ENCODE results near the gene STEAP2.

Gene STEAP2

DNA sequence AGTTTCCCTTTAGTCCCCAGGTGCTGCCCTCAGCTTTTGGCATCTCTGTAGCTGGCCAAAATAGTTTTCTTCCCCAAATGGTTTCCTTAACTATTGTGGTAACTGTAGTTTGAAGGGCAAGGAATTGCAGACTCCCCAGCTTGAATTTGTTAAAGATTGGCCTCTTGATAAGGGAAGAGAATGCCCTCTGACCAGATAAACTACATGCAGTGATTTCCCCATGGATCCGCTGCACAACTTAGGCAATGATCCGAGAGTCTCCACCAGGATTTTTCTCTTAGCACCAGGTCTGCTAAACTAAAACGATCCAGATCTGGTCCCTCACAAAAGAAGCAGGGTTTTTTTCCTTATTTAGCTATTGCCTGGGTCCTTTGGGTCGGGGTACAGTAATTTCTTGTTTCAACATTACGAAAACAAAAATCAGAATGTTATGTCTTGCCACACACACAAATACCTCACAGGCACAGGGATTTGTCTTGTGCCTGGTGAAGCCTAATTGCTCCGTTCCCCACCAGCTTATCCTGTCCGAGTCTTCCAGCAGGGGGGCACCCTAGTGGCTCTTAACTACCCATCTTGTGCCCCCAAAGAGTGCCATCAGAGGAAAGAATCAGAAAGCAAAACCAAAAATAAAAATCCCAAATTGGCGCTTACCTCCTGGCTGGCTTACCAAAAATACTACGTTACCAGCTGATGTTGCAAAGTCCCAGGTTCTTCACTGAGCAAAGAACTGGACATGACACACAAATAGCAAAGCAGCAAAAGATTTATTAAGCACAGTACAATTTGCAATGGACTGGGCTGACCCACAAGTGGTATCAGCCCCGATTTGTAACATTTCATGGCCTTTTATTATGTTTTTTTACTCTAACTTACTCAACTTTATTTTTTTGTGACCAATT, 16.4 kb upstream of the STEAP2 start:
- DNase-seq = no peak

DNA sequence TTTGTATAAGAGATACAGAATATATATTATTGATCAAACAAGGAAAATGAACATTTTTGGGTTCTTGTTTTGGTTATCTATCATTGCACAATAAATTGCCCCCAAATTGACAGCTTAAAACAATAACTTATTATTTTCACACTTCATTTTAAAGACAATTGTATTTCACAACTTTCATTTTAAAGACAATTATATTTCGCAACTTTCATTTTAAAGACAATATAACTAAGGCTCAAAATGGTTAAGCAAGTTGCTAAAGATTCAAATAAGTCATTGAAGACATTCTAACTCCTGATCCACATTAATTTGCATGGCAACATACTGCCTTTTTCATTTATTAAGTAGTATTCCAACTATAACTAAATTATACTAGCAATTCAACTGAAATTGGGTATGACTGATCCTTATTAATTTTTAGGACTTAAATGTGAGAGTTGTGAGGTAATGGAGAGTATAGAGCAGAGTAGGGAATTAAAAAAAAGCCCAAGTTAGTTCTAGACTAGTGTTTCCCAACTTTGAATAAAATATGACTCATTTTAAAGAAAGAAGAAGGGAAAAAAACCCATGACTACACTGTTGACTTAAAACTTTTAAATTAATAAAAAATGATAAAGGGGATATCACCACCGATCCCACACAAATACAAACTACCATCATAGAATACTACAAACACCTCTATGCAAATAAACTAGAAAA, 9.9 kb upstream of the STEAP2 start:
- no peak for DNase-seq

DNA sequence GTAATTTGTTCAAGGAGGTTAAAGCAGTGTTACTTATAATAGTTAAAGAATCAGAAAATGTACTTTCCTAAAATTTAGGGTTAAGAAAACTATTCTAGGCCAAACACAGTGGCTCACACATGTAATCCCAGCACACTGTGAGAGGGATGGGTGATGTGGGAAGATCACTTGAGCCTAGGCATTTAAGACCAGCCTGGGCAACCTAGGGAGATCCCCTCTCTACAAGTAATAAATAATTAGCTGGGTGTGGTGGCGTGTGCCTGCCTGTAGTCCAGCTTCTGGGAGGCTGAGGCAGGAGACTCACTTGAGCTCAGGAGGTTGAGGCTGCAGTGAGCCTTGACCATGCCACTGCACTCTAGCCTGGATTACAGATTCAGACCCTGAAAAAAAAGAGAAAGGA, 3.6 kb upstream of the STEAP2 start:
- DNase-seq = no peak

- DNase-seq = no peak
Measured at GRCh38 chr7:90209776-90210175, 1.8 kb upstream of the STEAP2 start.

GRCh38 chr7:90210475-90210874, 1.1 kb upstream of the STEAP2 start:
- DNase-seq = no peak

DNA sequence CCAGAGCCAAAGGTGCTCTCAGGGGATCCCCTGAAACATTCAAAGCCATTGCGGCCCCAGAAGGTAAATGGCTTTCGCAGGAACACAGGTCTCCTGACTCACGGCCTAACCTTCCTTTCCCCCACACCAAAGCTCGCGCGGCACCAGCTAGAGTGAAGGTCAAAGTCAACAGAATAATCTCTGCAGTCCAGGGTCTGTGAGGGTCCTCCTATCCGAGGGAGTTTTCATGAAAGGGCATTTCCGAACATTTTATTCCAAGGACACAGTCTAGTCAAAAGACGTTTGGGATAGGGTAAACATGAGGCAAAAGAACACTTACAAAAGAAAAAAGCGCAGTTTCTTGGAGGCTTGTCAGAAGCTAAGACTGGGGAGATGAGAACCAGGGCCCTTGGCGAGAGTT, 559 bp upstream of the STEAP2 start:
- no peak for DNase-seq

DNA sequence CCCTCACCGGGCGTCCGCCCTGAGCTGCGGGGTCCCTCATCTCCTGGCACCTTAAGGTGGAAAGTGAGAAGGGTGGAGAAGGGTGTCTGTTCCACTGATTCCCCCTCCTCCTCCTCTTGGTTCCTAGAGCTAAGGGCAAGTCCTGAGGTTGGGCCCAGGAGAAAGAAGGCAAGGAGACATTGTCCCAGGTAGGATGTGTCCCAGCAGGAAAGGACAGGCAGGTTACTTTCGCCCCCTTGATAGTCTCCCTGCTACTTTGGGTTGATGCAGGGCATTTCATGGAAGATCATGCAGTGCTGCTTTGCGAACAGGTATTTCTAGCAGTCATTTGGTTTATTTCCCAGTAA, 582 bp downstream of the STEAP2 start:
- no peak for DNase-seq

- DNase-seq = no peak
Measured at GRCh38 chr7:90213521-90213920, 2.0 kb downstream of the STEAP2 start.

DNA sequence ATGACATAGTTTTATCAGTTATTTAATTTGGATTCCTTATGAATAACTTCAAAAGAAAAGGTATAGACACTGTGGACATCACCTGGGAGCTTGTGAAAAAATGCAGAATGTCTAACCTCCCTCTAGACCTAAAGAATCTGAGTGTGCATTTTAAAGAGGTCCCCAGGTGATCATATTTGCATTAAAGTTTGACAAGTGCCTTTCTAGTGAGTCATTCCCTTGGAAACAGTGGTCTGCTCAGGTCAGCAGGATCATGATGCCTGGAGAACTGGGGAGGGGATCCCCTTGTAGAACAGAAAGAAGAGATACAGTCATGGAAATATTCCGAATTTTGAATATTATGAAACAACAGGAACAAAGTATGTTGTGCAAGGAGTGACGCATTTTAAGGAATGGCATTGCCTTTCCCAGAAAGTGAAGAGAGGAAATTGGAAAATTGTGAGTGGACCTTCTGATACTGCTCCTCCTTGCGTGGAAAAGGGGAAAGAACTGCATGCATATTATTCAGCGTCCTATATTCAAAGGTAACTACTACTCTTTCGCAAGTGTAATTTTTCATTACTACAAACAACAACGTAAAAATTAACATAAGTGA, 4.6 kb downstream of the STEAP2 start:
- no peak for DNase-seq

DNA sequence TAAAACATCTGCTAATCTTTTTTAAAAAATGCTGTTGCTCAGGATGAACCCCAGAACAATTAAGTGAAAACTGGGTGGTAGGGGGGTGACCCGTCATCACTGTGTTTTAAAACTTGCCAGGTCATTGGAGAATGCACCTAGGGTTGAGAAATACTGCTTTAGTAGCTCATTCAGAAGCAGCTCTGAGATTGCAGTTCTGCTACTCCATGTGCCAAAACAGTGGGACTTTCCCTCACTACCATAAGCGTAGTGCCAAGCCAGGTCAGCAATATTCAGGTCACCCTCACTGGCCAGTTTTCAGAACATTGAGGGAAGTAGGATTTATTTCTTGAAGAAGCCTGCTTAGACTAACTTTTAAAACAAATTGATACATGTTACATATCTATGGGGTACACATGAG, 5.2 kb downstream of the STEAP2 start:
- no peak for DNase-seq

DNA sequence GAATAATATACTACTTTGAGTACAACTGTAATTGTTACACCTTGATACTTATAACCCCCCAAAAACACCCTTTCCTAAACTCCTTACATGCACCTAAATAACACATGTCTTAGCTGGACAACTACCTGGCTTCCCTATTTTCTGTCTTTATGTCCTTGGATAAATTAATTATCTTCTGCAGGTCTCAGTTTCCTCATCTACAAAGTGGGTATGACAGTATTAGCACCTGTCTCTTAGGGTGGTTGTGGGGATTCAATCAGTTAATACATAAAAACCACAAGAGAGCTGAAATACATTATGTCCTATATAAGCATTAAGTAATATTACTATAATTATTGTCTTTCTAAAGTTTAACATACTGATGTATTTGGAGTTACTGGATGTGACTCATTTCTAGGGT, 10.8 kb downstream of the STEAP2 start:
- no peak for DNase-seq

DNA sequence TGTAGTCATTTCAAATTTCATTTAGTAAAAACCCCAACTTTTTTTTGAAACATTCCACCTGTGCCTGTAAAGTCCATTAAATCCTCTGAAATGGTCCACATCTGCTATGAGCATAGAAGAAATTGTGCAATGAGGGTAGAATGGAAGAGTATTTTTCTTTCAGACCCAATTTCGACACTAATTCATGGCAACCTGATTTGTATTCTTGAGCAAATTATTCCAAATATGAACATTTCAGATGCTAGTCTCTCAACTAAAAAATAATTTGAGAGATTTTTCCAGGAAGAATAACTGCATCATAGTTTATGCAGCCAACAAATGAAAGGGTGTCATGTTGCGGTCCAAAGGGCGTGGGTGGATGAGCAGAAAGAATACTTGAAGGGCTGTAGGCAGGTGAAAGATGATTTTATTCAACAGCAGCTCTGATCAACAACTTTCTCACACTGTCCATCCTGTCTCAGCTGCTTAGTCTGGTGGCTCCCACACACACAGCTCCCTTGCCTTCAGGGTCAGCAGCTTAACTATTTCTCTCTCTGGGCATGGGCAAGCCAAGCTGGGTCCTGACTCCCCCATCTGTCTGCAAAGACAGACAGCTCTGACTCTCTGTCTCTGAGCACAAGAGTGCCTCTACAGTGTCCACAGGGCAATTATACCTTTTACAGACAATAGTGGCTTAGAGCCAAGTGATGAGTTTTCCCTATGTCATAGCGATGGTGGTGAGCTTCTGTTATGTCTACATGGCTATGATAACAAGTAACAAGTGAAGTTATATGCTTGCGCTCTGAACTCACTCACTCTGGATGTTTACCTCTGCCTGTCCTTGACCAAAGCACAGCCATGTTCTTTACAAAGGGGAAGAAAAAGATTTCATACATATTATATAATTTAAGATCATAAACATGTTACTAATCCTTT, 11.5 kb downstream of the STEAP2 start:
- no peak for DNase-seq

DNA sequence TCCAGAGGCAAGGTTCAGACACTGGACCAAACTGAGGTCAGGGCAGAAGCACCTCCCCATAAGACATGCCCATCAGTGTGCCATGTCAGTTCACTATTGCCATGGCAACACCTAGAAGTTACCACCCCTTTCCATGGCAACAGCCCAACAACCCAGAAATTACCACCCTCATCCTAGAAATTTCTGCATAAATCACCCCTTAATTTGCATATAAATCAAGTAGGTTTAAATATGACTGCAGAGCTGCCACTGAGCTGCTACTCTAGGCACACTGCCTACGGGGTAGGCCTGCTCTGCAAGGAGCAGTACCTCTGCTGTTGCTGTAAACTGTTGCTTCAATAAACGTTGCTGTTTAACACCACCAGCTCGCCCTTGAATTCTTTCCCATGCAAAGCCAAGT, 12.7 kb downstream of the STEAP2 start:
- no peak for DNase-seq

DNA sequence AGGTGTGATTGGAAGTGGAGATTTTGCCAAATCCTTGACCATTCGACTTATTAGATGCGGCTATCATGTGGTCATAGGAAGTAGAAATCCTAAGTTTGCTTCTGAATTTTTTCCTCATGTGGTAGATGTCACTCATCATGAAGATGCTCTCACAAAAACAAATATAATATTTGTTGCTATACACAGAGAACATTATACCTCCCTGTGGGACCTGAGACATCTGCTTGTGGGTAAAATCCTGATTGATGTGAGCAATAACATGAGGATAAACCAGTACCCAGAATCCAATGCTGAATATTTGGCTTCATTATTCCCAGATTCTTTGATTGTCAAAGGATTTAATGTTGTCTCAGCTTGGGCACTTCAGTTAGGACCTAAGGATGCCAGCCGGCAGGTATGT, 13.6 kb downstream of the STEAP2 start:
- DNase-seq = no peak

DNA sequence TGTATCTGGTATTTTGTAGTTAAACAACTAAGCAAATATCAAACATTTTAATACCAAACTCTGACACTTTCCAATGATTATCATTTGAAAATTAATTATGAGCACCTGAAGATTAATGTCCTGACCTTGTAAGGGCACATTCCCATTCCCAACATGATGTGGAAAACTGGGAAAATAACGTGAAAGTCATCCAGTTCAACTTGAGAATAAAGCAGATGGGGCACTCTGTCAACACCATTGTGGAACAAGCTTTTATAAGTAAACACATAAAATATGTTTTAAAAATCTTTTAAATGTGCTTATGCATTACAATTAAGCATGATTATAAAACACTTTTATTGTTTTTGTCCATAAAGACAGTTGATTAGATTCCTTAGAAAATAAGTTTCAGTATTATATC, 14.1 kb downstream of the STEAP2 start:
- no peak for DNase-seq

DNA sequence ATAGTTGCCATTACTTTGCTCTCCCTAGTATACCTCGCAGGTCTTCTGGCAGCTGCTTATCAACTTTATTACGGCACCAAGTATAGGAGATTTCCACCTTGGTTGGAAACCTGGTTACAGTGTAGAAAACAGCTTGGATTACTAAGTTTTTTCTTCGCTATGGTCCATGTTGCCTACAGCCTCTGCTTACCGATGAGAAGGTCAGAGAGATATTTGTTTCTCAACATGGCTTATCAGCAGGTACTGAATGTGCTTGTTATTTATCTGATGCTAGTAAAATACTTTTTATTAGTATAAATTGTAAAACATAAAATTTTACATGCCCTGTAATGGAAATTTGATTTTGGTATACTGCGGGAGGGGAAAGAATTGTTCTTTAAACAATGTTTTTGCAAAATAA, 15.7 kb downstream of the STEAP2 start:
- DNase-seq = no peak

GRCh38 chr7:90229682-90230081, 18.1 kb downstream of the STEAP2 start:
- no peak for DNase-seq

GRCh38 chr7:90230834-90231233, 19.3 kb downstream of the STEAP2 start:
- DNase-seq = no peak

DNA sequence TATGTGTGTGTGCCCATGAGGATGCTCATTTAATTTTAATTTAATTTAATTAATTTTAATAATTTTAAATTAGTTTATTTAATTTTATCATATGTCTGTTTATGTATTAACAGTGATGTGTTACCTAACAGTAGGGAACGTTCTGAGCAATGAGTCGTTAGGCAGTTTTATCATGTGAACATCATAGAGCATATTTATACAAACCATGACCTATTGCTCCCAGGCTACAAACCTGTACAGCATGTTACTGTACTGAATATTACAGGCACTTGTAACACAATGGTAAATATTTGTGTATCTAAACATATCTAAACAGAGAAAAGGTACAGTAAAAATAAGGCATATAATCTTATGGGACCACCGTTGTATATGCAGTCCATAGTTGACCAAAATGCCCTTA, 19.8 kb downstream of the STEAP2 start:
- DNase-seq = no peak

GRCh38 chr7:90232430-90232829, 20.9 kb downstream of the STEAP2 start:
- DNase-seq = no peak

DNA sequence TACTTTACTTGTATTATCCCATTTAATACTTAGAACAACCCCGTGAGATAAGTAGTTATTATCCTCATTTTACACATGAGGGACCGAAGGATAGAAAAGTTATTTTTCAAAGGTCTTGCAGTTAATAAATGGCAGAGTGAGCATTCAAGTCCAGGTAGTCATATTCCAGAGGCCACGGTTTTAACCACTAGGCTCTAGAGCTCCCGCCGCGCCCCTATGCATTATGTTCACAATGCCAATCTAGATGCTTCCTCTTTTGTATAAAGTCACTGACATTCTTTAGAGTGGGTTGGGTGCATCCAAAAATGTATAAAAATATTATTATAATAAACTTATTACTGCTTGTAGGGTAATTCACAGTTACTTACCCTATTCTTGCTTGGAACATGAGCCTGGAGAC, 22.0 kb downstream of the STEAP2 start:
- no peak for DNase-seq

- DNase-seq = no peak
Measured at GRCh38 chr7:90236721-90237289, 25.3 kb downstream of the STEAP2 start.

DNA sequence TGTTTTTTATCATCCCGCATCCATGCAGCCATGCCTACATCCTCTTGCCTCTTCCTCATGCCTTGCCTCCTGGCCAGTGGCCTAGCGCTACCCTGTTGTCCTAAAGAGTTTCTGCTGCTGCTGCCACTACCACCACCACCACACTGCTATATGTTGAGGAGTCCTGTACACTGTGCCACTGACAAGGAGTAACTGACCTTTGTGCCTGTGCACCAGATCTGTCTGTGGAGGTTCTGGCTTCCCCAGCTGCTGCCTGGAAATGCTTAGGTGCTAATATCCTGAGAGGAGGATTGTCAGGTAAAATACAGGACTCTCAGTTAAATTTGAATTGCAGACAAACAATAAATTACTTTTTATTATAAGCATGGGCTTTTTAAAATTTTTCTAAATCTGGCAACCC, 26.5 kb downstream of the STEAP2 start:
- DNase-seq = no peak

Data from CD4-positive, alpha-beta T cell treated with Interleukin-21 for 1 hour (primary cell).